ENCODE data around the gene KIF21B.

GRCh38 chr1:201023517-201023902, at the start of gene KIF21B:
- no peak for TF ChIP-seq CTCF (conservative IDR thresholded peaks at IDR 0.05)
- no peak for TF ChIP-seq ZFX (IDR thresholded peaks at IDR 0.05)
